A673 (cell line): ENCODE results near the gene NUCKS1.

Source experiments
- EZH2 ChIP-seq: fragments of 200-600 bp; sonication (generic); IDR thresholded peaks from 2 replicates; pipeline ENCODE4 v1.6.1; 2017; ENCODE audit warnings: borderline replicate concordance, low read depth, mild to moderate bottlenecking, mixed read lengths, antibody characterized with exemption, low read length; ENCODE audit not compliant: poor library complexity, severe bottlenecking
- TF ChIP-seq, protein P1 (sequence below): fragments of 300-800, 200-600 bp; sonication (generic); conservative IDR thresholded peaks from 2 replicates; pipeline ENCODE4 v1.5.1; 2017; ENCODE audit warnings: low read depth, mild to moderate bottlenecking, antibody characterized with exemption, low read length, moderate library complexity, mixed read lengths

DNA sequence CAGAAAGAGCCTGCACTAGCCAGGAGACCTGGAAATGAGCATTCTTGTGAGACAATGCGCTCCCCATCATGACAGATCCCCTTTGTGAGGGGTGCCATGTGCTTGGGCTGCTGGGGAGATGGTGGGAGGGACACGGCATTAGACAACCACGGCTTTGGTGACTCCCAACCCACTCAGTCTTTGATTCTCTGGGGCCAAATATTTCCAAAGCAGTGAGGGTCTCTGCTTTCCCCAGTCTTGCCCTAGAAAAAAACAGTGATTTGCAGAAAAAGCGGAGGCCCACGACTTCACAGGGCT, 79.9 kb downstream of the NUCKS1 start:
- TF ChIP-seq, protein P1, sequence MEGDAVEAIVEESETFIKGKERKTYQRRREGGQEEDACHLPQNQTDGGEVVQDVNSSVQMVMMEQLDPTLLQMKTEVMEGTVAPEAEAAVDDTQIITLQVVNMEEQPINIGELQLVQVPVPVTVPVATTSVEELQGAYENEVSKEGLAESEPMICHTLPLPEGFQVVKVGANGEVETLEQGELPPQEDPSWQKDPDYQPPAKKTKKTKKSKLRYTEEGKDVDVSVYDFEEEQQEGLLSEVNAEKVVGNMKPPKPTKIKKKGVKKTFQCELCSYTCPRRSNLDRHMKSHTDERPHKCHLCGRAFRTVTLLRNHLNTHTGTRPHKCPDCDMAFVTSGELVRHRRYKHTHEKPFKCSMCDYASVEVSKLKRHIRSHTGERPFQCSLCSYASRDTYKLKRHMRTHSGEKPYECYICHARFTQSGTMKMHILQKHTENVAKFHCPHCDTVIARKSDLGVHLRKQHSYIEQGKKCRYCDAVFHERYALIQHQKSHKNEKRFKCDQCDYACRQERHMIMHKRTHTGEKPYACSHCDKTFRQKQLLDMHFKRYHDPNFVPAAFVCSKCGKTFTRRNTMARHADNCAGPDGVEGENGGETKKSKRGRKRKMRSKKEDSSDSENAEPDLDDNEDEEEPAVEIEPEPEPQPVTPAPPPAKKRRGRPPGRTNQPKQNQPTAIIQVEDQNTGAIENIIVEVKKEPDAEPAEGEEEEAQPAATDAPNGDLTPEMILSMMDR = no peak
- TF ChIP-seq EZH2 = no peak
